Stimulated activated CD8-positive, alpha-beta memory T cell treated with anti-CD3 and anti-CD28 coated beads, Interleukin-12 subunit alpha, Interleukin-12 subunit beta, amount 100 ng/mL, for 4 hours (primary cell): ENCODE measurements around the gene TTC9B.
"Not testable (repeated sequence)": the region's sequence is repeated elsewhere in the genome, so short reads cannot be mapped to it uniquely, and the experiment has no call there.

Experiments
- DNase-seq: peaks from one replicate; pipeline ENCODE4 v3.0.0-alpha.2; 2020; ENCODE audit warnings: low read depth

Gene TTC9B

GRCh38 chr19:40170303-40170989 lies 47.7 kb downstream of the TTC9B start:
- not testable (repeated sequence) for DNase-seq

- not testable (repeated sequence) for DNase-seq
Measured at GRCh38 chr19:40169482-40170302, 48.5 kb downstream of the TTC9B start.
